ENCODE measurements around the gene UGT2A2.

- TF ChIP-seq CTCF (IDR thresholded peaks at IDR 0.05) (no peak), POLR2A (IDR thresholded peaks at IDR 0.05) (no peak)
Measured at GRCh38 chr4:69584135-69584534, 55.3 kb downstream of the UGT2A2 start.

Measured in Peyer's patch (tissue), 4 donors.